RCC 7860 (cell line): ENCODE results near the gene STK32C.
"Not testable (repeated sequence)": the region's sequence is repeated elsewhere in the genome, so short reads cannot be mapped to it uniquely, and the experiment has no call there.

ENCODE experiments used
- DNase-seq: peaks from one replicate; pipeline ENCODE4 v3.0.0-alpha.2; 2015; ENCODE audit warnings: low spot score
- FAIRE-seq: peaks from 2 replicates; lab custom pipeline; 2012; peaks lifted over from hg19 to GRCh38; lab: Jason Lieb, UNC

The STK32C gene

GRCh38 chr10:132307823-132308586, at the start of gene STK32C:
TSS of gene STK32C (minus strand) at chr10:132307950. CDS start at chr10:132307833, 117 bp downstream.
- DNase-seq = peak; percentile 75
- FAIRE-seq = no peak

- no peak for DNase-seq
- no peak for FAIRE-seq
Measured at GRCh38 chr10:132356621-132357195, 49.0 kb upstream of the STK32C start.

GRCh38 chr10:132355754-132356153, 48.0 kb upstream of the STK32C start:
- no peak for FAIRE-seq
- DNase-seq = no peak

- no peak for DNase-seq
- no peak for FAIRE-seq
Measured at GRCh38 chr10:132355297-132355696, 47.5 kb upstream of the STK32C start.

GRCh38 chr10:132354356-132355094, 46.8 kb upstream of the STK32C start:
- no peak for FAIRE-seq
- no peak for DNase-seq

GRCh38 chr10:132353456-132354355, 46.0 kb upstream of the STK32C start:
- FAIRE-seq (no peak), DNase-seq (no peak)

- FAIRE-seq = not testable (repeated sequence)
- peak; percentile 42 for DNase-seq
Measured at GRCh38 chr10:132352462-132353308, 44.9 kb upstream of the STK32C start.

GRCh38 chr10:132351611-132352010, 43.9 kb upstream of the STK32C start:
- DNase-seq = no peak
- no peak for FAIRE-seq

GRCh38 chr10:132350946-132351345, 43.2 kb upstream of the STK32C start:
- DNase-seq (no peak), FAIRE-seq (no peak)

- no peak for FAIRE-seq
- no peak for DNase-seq
Measured at GRCh38 chr10:132350391-132350790, 42.6 kb upstream of the STK32C start.

GRCh38 chr10:132349766-132350165, 42.0 kb upstream of the STK32C start:
- FAIRE-seq (no peak), DNase-seq (no peak)

- no peak for FAIRE-seq
- no peak for DNase-seq
Measured at GRCh38 chr10:132347931-132348267, 40.1 kb upstream of the STK32C start.

GRCh38 chr10:132347211-132347930, 39.6 kb upstream of the STK32C start:
- DNase-seq (no peak), FAIRE-seq (no peak)

GRCh38 chr10:132346806-132347205, 39.1 kb upstream of the STK32C start:
- DNase-seq (no peak), FAIRE-seq (no peak)

- FAIRE-seq (no peak), DNase-seq (no peak)
Measured at GRCh38 chr10:132345345-132345744, 37.6 kb upstream of the STK32C start.

GRCh38 chr10:132344386-132344785, 36.6 kb upstream of the STK32C start:
- no peak for DNase-seq
- no peak for FAIRE-seq

- DNase-seq (no peak), FAIRE-seq (no peak)
Measured at GRCh38 chr10:132342553-132342952, 34.8 kb upstream of the STK32C start.

- FAIRE-seq = no peak
- DNase-seq = no peak
Measured at GRCh38 chr10:132341781-132342180, 34.0 kb upstream of the STK32C start.

GRCh38 chr10:132341017-132341416, 33.3 kb upstream of the STK32C start:
- FAIRE-seq = no peak
- no peak for DNase-seq
